Vein endothelial cell (primary cell): ENCODE data around the gene IL17RA. TPM values are rescaled to one million over a fixed set of nuclear protein-coding genes. Genes with fewer than 3 reads are reported as not detected.

ENCODE experiments used
- total RNA-seq: library from RNA; depleted of rRNA; stranded (reverse); fragments of >200 nt; gene quantifications from 2 replicates; pipeline ENCODE4 v1.2.3, GENCODE V29; 2012

Gene IL17RA, protein sequence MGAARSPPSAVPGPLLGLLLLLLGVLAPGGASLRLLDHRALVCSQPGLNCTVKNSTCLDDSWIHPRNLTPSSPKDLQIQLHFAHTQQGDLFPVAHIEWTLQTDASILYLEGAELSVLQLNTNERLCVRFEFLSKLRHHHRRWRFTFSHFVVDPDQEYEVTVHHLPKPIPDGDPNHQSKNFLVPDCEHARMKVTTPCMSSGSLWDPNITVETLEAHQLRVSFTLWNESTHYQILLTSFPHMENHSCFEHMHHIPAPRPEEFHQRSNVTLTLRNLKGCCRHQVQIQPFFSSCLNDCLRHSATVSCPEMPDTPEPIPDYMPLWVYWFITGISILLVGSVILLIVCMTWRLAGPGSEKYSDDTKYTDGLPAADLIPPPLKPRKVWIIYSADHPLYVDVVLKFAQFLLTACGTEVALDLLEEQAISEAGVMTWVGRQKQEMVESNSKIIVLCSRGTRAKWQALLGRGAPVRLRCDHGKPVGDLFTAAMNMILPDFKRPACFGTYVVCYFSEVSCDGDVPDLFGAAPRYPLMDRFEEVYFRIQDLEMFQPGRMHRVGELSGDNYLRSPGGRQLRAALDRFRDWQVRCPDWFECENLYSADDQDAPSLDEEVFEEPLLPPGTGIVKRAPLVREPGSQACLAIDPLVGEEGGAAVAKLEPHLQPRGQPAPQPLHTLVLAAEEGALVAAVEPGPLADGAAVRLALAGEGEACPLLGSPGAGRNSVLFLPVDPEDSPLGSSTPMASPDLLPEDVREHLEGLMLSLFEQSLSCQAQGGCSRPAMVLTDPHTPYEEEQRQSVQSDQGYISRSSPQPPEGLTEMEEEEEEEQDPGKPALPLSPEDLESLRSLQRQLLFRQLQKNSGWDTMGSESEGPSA
- total RNA-seq: 8.3 and 10.1 TPM in 2 replicates

GRCh38 chr22:17084554-17085276 lies at the start of gene IL17RA:
IL17RA (plus strand) TSS chr22:17085000; CDS start chr22:17085092, 92 bp downstream.

DNA sequence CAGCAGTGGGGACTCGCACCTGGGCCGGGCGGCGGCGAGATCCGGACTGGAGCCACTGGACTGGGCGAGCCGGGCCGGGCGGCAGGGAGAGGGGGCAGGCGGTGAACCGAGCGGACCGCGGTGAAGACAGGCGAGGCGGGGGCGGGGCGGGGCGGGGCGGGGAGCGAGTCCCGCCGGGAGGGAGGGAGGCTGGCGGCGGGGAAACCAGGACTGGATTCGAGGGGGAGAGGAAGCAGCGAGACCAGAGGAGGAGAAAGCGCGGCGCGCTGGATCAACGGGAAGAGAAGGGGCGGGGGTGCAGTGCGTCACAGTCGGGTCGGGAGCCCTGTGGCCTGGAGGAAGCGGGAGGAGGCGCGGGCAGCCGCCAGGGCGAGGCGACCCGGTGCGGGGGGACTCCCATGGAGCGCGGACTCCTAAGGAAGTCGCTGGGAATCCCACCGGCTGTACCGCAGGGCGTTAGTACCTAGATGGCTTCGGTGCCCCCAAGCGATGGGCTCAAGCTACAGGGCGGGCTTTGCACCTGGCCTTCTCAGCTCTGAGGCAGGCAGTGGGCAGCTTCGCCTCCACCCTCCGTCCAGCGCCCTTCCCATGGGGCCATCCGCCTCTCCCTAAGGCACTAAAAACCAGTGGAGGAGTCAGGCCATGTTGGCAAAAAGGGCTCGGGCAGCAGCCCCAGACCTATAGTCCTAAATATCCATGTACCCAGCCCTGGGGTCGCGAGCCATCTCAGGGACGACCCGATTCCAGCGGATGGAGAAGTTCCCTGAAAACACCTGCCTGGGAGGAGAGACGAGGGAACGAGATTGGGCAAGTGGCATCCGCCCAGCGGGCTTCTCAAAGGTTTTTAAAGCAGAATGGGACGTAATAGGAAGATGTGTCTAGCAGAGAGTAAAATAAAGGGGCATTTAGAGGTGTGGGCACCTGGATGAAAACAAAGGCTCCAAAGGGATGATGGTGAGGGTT lies 36.7 kb downstream of the IL17RA start, which contains the start of gene TMEM121B:
TSS of gene TMEM121B (minus strand) at position 128 of the 963 bp plus-strand sequence. CDS start 233 bp downstream, outside the sequence.

GRCh38 chr22:17158568-17159503 lies 74.0 kb downstream of the IL17RA start, which contains the start of gene HDHD5:
HDHD5 (minus strand) TSS chr22:17159277; CDS start chr22:17159251, 26 bp downstream.

Other genes with a start within 250 kb of the IL17RA start
- not detected in 2 replicates for gene GAB4, start 76.8 kb upstream of the IL17RA start, total RNA-seq
- gene TMEM121B, start 36.4 kb downstream of the IL17RA start, total RNA-seq: 0.48 and 0.65 TPM in 2 replicates
- gene HDHD5, start 74.3 kb downstream of the IL17RA start, total RNA-seq: 39.5 and 51.0 TPM in 2 replicates
- 0.65 and 0.86 TPM in 2 replicates for gene ADA2, start 134.4 kb downstream of the IL17RA start, total RNA-seq